MM.1S (cell line): ENCODE measurements around the gene PITPNM2.

Experiments
- CTCF ChIP-seq: fragments of 300-600 bp; sonication (generic); IDR thresholded peaks from 2 replicates; pipeline ENCODE4 v1.5.1; 2016; ENCODE audit warnings: antibody characterized with exemption, low read length, mixed read lengths
- EZH2 ChIP-seq: fragments of 300-600 bp; sonication (generic); optimal IDR thresholded peaks from 2 replicates; pipeline ENCODE3; 2017; ENCODE audit warnings: low read depth, mild to moderate bottlenecking, antibody characterized with exemption, low read length, mixed read lengths

GRCh38 chr12:123171967-123172366 is 21.1 kb upstream of the PITPNM2 start:
- no peak for TF ChIP-seq CTCF
- no peak for TF ChIP-seq EZH2
